Activated CD4-positive, alpha-beta memory T cell treated with anti-CD3 and anti-CD28 coated beads for 36 hours (primary cell): Measurements from ENCODE around the gene ERI2. TPM values are rescaled to one million over a fixed set of nuclear protein-coding genes. Genes with fewer than 3 reads are reported as not detected.
"Not testable (repeated sequence)": the region's sequence is repeated elsewhere in the genome, so short reads cannot be mapped to it uniquely, and the experiment has no call there.

ENCODE experiments used
- CTCF ChIA-PET: fragments of 350-600 bp; sonication (Branson Sonifier 250); formaldehyde crosslinking; loops from one replicate; lab custom pipeline; 2021; ENCODE audit warnings: antibody characterized with exemption, inconsistent platforms; lab: Charles Lee
- POLR2A ChIA-PET: fragments of 350-600 bp; sonication (Branson Sonifier 250); formaldehyde crosslinking; loops from one replicate; lab custom pipeline; 2021; ENCODE audit warnings: antibody characterized with exemption; lab: Charles Lee
- DNase-seq: peaks from one replicate; pipeline ENCODE4 v3.0.0-alpha.2; 2020
- H3K27ac Mint-ChIP-seq: one replicate; pipeline ENCODE4 v1.8.0; 2021; ENCODE audit warnings: mixed read lengths
- H3K27me3 Mint-ChIP-seq: one replicate; pipeline ENCODE4 v1.8.0; 2021; ENCODE audit warnings: mixed read lengths
- H3K36me3 Mint-ChIP-seq: one replicate; pipeline ENCODE4 v1.8.0; 2021; ENCODE audit warnings: mixed read lengths
- H3K4me1 Mint-ChIP-seq: one replicate; pipeline ENCODE4 v1.8.0; 2021; ENCODE audit warnings: low read depth, mixed read lengths
- H3K4me3 Mint-ChIP-seq: one replicate; pipeline ENCODE4 v1.8.0; 2021; ENCODE audit warnings: mild to moderate bottlenecking, mixed read lengths
- H3K9me3 Mint-ChIP-seq: one replicate; pipeline ENCODE4 v1.8.0; 2021; ENCODE audit warnings: mixed read lengths
- intact Hi-C: fragments of 100-400 bp; cut with micrococcal nuclease; formaldehyde crosslinking; loops from one replicate; pipeline ENCODE4 v1.15.1; 2023
- total RNA-seq, 2 experiments: library from RNA; stranded (reverse); gene quantifications; one replicate each; pipeline ENCODE4 v1.2.3, GENCODE V29; 2021

The ERI2 gene
- total RNA-seq, 2 experiments from 2014 or later: 19.8 to 25.0 TPM

DNA sequence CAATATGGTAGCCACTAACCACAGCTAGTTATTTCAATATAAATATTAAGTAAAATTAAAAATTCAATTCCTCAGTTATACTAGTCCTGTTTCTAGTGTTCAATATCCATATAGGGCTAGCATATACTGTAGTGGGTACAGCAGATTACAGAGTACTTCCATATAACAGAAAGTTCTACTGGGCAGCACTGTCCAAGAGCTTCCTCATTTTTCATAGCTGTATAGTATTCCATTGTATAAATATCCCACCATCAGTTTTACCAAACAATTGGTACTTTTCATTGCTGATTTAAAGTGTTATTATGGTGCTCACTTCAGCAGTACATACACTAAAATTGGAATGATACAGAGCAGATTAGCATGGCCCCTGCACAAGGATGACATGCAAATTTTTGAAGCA, 22.1 kb downstream of the ERI2 start:
- no peaks in the 10 kb centered on the region for H3K9me3 Mint-ChIP-seq
- H3K4me3 Mint-ChIP-seq: no peak overlapping the region
- H3K36me3 Mint-ChIP-seq: peaks cover 7% of the 10 kb centered on the region
- CTCF ChIA-PET: interaction anchor here (1.3 kb wide), 1 partner anchor 9 kb away, joined by 3 read pairs; no protein-coding TSS in a partner anchor
- POLR2A ChIA-PET: no interaction called here
- no peak for DNase-seq
- H3K27me3 Mint-ChIP-seq: no peaks in the 10 kb centered on the region
- intact Hi-C loops: no loop called here
- H3K4me1 Mint-ChIP-seq: no peaks in the 10 kb centered on the region
- no peak overlapping the region for H3K27ac Mint-ChIP-seq

DNA sequence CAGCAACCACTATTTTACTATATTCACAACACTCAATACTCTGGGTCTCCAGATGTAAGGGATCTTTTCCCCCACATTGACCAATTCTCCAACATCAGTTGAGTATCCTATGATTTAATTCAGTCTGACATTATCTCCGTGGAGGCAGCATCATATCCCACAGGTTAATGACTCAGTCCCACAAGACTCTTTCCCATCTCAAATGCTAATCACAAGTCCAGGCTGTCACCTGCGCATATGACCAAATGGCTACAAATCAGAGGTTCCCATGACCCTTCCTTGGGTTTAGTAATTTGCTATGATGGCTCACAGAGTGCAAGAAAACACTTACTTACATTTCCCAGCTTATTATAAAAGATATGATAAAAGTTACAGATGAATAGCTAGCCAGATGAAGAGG, 23.8 kb downstream of the ERI2 start:
- no peaks in the 10 kb centered on the region for H3K9me3 Mint-ChIP-seq
- peaks cover 9% of the 10 kb centered on the region for H3K36me3 Mint-ChIP-seq
- H3K4me3 Mint-ChIP-seq: no peak overlapping the region
- ChIA-PET CTCF (no interaction called here), POLR2A (no interaction called here)
- no peak for DNase-seq
- no peak overlapping the region for H3K27ac Mint-ChIP-seq
- intact Hi-C loops: no loop called here
- H3K4me1 Mint-ChIP-seq: no peaks in the 10 kb centered on the region
- H3K27me3 Mint-ChIP-seq: no peaks in the 10 kb centered on the region

DNA sequence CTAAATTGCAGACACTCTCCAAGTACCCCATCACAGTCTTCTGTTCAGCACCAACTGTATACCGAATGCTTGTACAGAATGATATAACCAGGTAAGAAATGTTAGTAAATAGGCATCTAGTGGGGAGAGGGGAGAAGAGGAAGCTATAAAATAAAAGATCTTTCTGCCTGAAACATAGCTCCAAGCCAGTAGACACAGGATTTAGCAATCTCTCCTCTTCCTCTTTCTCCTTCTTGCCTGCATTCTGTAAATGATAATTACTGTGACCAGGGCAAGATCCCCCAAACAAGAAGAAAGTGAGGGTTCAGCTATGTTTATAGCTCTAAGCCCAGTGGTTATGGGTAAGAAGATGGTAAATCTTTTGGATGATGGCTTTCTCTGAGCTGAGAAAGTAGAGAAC, 24.6 kb downstream of the ERI2 start:
- POLR2A ChIA-PET: no interaction called here

DNA sequence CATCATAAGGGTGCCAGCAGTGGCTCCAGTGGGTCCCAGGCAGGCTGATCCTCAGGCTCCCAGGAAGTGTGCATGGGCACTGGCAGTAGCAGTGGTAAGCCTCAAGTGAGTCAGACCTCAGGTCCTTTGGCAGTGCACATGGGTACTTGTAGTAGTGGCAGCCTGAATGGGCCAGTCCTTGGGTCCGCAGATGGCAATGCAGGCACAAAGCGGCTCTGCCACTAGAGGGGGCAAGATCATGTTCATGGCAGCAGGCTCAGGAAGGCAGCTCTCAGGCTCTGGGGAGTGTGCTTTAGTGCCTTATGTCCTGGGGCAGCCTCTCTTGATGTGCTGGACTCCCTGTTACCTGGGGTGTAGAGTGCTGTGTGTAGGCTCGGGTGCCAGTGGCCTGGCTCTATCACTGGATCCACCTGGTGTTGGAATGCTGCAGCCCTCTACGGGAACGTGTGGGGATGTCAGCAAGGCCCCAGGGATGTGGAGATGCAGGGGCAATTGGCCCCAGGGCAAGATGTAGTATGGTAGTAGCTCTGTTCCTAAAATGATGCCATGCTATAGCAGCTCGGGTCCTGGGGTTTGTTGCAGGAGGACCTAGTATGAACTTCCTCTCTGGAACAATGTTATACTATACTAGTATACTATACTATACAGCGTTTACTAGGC, 31.4 kb downstream of the ERI2 start:
- DNase-seq: peak; percentile 77
- H3K4me1 Mint-ChIP-seq: no peaks in the 10 kb centered on the region
- ChIA-PET POLR2A (no interaction called here), CTCF (interaction anchor here (0.7 to 2.4 kb wide), 11 partner anchors 9 to 310 kb away, joined by 3 to 11 read pairs (median 4); partner anchors contain the start of genes ERI2 and REXO5)
- no peaks in the 10 kb centered on the region for H3K9me3 Mint-ChIP-seq
- intact Hi-C loops: loop anchor here (1.0 to 10.0 kb wide), 2 partner anchors 170 to 308 kb away; no protein-coding TSS in a partner anchor
- no peak overlapping the region for H3K27ac Mint-ChIP-seq
- H3K27me3 Mint-ChIP-seq: no peaks in the 10 kb centered on the region
- H3K36me3 Mint-ChIP-seq: peaks cover 8% of the 10 kb centered on the region
- H3K4me3 Mint-ChIP-seq: no peak overlapping the region

More for the DNA sequence above, 24.6 kb downstream of the ERI2 start:
- H3K4me3 Mint-ChIP-seq: no peak overlapping the region
- intact Hi-C loops: no loop called here
- H3K36me3 Mint-ChIP-seq: peaks cover 10% of the 10 kb centered on the region
- CTCF ChIA-PET: no interaction called here
- DNase-seq: no peak
- H3K27ac Mint-ChIP-seq: no peak overlapping the region
- no peaks in the 10 kb centered on the region for H3K9me3 Mint-ChIP-seq
- no peaks in the 10 kb centered on the region for H3K27me3 Mint-ChIP-seq
- H3K4me1 Mint-ChIP-seq: no peaks in the 10 kb centered on the region

DNA sequence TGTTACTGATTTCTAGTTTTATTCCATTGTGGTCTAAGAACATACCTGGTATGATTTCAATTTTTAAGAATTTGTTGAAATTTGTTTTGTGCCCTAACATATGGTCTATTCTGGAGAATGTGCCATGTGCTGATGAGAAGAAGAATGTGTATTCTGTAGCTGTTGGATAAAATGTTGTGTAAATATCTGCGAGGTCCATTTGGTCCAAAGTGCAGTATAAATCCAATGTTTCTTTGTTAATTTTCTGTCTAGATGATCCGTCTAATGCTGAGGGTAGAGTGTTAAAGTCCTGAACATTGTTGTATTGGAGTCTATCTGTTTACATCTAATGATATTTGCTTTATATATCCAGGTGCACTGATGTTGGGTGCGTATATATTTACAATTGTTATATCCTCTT, 32.6 kb downstream of the ERI2 start:
- H3K27me3 Mint-ChIP-seq: no peaks in the 10 kb centered on the region
- no peaks in the 10 kb centered on the region for H3K9me3 Mint-ChIP-seq
- H3K36me3 Mint-ChIP-seq: peaks cover 5% of the 10 kb centered on the region
- POLR2A ChIA-PET: no interaction called here
- no peak overlapping the region for H3K27ac Mint-ChIP-seq
- H3K4me3 Mint-ChIP-seq: no peak overlapping the region
- no peaks in the 10 kb centered on the region for H3K4me1 Mint-ChIP-seq
- CTCF ChIA-PET: interaction anchor here (0.8 to 2.4 kb wide), 5 partner anchors 9 to 307 kb away, joined by 3 to 11 read pairs (median 5); partner anchors contain the start of genes ERI2 and REXO5
- DNase-seq: no peak
- intact Hi-C loops: loop anchor here (1.0 to 10.0 kb wide), 2 partner anchors 171 to 310 kb away; no protein-coding TSS in a partner anchor

DNA sequence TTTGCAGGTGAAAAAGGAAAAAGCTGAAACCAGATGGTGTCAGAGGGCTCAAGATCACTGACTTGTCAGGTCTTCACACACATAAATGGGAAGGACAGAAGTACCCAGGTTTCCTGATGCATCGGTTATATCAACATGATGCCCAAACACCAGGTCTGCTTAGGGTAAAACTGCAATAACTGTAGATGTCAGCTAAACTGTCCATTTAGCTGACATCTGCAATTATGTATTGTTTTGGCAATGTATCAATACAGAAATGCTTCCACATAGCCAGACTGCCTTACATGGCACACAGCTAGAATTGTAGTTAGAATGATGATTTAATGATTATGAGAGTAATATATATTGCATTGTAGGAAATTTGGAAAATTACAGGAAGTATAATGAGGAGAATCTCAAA, 37.5 kb downstream of the ERI2 start:
- no peak overlapping the region for H3K4me3 Mint-ChIP-seq
- peaks cover 2% of the 10 kb centered on the region for H3K36me3 Mint-ChIP-seq
- H3K9me3 Mint-ChIP-seq: no peaks in the 10 kb centered on the region
- DNase-seq: no peak
- ChIA-PET CTCF (no interaction called here), POLR2A (no interaction called here)
- intact Hi-C loops: no loop called here
- H3K4me1 Mint-ChIP-seq: peaks cover 8% of the 10 kb centered on the region
- H3K27ac Mint-ChIP-seq: no peak overlapping the region
- H3K27me3 Mint-ChIP-seq: no peaks in the 10 kb centered on the region

DNA sequence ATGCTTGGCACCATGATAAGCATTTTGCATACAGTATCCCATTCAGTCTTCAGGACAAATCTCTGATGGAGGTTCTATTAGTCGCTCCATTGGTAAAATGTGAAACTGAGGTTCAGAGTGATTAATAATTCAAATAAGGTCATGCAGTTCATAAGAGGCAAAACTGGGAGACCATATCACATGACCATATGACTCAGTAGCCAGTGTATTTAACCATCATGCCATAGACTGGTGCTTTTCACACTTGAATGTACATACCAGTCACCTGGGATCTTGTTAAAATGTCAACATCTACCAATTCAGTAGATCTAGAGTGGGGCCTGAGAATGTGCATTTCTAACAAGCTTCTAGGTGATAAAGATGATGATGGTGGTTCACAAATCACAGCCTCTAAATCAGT, 38.2 kb downstream of the ERI2 start:
- ChIA-PET POLR2A (no interaction called here), CTCF (no interaction called here)
- Mint-ChIP-seq H3K4me1 (peaks cover 12% of the 10 kb centered on the region), H3K4me3 (no peak overlapping the region), H3K9me3 (no peaks in the 10 kb centered on the region), H3K27ac (no peak overlapping the region), H3K27me3 (no peaks in the 10 kb centered on the region), H3K36me3 (peaks cover 2% of the 10 kb centered on the region)
- no peak for DNase-seq
- intact Hi-C loops: no loop called here

DNA sequence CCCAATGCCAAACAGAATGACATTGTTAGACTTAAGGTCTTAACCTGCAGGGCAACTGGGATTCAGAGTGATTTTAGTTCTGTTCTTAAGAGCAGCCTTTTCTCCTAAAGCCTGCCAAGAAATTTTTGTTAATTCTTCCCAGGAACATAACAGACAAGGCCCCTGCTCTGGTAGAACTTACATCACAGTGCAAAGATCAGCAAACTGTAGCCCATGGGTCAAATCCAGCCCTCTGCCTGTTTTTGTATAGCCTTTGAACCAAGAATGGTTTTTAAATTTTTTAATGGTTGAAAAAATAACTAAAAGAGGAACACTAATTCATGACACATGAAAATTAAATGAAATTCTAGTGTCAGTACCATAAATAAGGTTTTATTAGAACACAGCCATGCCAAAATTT, 38.7 kb downstream of the ERI2 start:
- intact Hi-C loops: no loop called here
- peaks cover 16% of the 10 kb centered on the region for H3K4me1 Mint-ChIP-seq
- DNase-seq: no peak
- H3K9me3 Mint-ChIP-seq: no peaks in the 10 kb centered on the region
- H3K4me3 Mint-ChIP-seq: no peak overlapping the region
- no peak overlapping the region for H3K27ac Mint-ChIP-seq
- ChIA-PET POLR2A (no interaction called here), CTCF (no interaction called here)
- peaks cover 2% of the 10 kb centered on the region for H3K36me3 Mint-ChIP-seq
- H3K27me3 Mint-ChIP-seq: no peaks in the 10 kb centered on the region

DNA sequence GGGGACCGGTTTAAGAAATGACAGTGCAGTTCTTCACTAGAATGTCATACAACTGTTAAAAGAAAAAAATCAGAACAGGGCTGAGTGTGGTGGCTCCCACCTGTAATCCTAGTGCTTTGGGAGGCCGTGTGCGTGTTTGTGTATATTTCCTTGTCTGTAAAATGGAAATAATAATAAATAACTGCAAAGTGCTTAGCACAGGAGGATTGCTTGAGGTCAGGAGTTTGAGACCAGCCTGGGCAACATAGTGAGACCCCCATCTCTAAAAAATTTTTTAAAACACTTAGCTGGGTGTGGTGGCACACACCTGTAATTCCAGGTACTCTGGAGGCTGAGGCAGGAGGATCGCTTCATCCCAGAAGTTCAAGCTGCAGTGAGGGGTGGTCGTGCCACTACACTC, 40.0 kb downstream of the ERI2 start:
- no peaks in the 10 kb centered on the region for H3K27me3 Mint-ChIP-seq
- DNase-seq: no peak
- CTCF ChIA-PET: interaction anchor here (1.5 kb wide), 1 partner anchor 26 kb away, joined by 3 read pairs; no protein-coding TSS in a partner anchor
- peaks cover 20% of the 10 kb centered on the region for H3K4me1 Mint-ChIP-seq
- H3K36me3 Mint-ChIP-seq: peaks cover 4% of the 10 kb centered on the region
- intact Hi-C loops: no loop called here
- H3K9me3 Mint-ChIP-seq: no peaks in the 10 kb centered on the region
- H3K27ac Mint-ChIP-seq: no peak overlapping the region
- H3K4me3 Mint-ChIP-seq: no peak overlapping the region
- POLR2A ChIA-PET: no interaction called here

DNA sequence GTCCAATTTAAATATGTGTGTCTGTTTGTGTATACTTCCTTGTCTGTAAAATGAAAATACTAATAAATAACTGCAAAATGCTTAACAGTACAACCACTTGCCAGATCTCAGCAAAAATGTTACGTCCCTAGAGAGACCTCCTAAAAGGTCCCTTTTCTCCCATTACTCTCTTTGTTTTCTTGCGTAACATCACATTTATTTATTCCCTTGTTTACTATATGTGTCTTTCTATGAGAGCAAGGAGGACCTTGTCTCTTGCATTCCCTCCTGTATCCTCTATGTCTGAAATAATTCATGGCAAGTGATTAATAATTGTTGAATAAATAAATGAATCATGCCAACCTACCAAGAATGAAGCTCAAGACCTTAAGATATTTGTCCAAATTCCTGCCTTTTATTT, 40.5 kb downstream of the ERI2 start:
- peaks cover 20% of the 10 kb centered on the region for H3K4me1 Mint-ChIP-seq
- H3K27ac Mint-ChIP-seq: no peak overlapping the region
- H3K36me3 Mint-ChIP-seq: peaks cover 4% of the 10 kb centered on the region
- H3K27me3 Mint-ChIP-seq: no peaks in the 10 kb centered on the region
- ChIA-PET CTCF (interaction anchor here (1.5 kb wide), 2 partner anchors 9 to 26 kb away, joined by 3 to 11 read pairs; no protein-coding TSS in a partner anchor), POLR2A (no interaction called here)
- H3K9me3 Mint-ChIP-seq: peaks cover under 1% of the 10 kb centered on the region
- no peak overlapping the region for H3K4me3 Mint-ChIP-seq
- no peak for DNase-seq
- intact Hi-C loops: no loop called here

DNA sequence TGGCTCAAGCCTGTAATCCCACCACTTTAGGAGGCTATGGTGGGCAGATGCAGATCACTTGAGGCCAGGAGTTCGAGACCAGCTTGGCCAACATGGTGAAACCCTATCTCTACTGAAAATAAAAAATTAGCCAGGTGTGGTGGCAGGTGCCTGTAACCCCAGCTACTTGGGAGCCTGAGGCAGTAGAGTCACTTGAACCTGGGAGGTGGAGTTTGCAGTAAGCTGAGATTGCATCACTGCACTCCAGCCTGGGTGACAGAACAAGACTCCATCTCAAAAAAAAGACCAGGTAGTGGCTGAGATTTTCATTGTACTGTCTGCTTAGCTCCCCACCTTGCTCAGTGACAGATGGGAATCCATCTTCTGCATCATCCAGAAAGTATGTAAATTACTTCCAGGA, 41.8 kb downstream of the ERI2 start:
- H3K27me3 Mint-ChIP-seq, H3K27ac Mint-ChIP-seq, DNase-seq, H3K9me3 Mint-ChIP-seq, H3K36me3 Mint-ChIP-seq, H3K4me3 Mint-ChIP-seq, POLR2A ChIA-PET, intact Hi-C loops: not testable (repeated sequence)
- H3K4me1 Mint-ChIP-seq: peaks cover 20% of the 10 kb centered on the region
- CTCF ChIA-PET: interaction anchor here (1.1 to 1.9 kb wide), 3 partner anchors 10 to 24 kb away, joined by 3 to 11 read pairs (median 5); no protein-coding TSS in a partner anchor

DNA sequence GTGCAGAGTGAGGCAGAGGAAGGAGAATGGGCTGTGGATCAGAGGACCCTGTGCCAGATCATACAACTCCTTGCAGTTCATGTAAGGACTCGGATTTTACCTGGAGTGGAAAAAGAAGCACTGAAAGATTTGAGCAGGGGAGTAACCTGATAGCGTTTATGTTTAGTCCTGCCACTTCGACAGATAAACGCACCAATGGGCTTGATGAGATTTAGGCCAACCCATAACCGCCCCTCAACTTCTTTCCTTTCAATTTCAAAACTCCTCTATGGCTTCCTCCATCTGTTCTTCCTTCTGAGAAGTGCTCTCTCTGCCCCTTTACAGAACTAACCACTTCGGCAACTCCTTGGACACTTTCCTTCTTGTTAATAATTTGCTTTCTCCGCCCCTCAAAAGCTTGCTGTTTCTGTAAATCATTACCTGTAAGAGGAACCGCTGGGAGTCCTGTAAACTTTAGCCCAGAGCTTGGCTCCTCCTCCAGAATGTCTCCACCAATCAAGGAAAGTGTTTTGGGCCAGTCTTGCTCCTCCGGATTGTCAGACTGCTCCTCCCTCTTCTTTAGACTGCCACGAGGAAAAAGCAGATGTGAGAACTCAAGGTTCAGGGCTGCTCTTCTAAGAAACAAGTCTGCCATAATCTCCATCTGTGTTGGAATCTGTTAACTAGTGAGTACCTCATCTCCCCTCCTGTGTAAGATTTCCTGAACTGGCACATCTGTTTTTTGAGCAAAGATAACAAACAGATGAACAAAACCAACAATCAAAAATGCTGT, 42.6 kb downstream of the ERI2 start, which contains the start of gene ACSM3:
ACSM3 (plus strand) TSS at position 554 of the 772 bp plus-strand sequence. CDS start 6,021 bp downstream, outside the sequence.
- peak; percentile 76 for DNase-seq
- intact Hi-C loops: loop anchor here (1.0 kb wide), 2 partner anchors 22 to 43 kb away; partner anchors contain the start of genes ERI2, REXO5 and THUMPD1
- ChIA-PET POLR2A (interaction anchor here (1.0 kb wide), 1 partner anchor 43 kb away, joined by 3 read pairs; the partner anchor contains the start of genes ERI2 and REXO5), CTCF (interaction anchor here (0.6 to 1.9 kb wide), 4 partner anchors 13 to 1654 kb away, joined by 3 to 5 read pairs (median 3); no protein-coding TSS in a partner anchor)
- H3K27me3 Mint-ChIP-seq: no peaks in the 10 kb centered on the region
- peak within 1 kb of the TSS; percentile 79 for H3K4me3 Mint-ChIP-seq
- H3K4me1 Mint-ChIP-seq: peaks cover 20% of the 10 kb centered on the region
- H3K36me3 Mint-ChIP-seq: peaks cover 2% of the 10 kb centered on the region
- peaks cover 2% of the 10 kb centered on the region for H3K9me3 Mint-ChIP-seq
- peak within 1 kb of the TSS; percentile 87 for H3K27ac Mint-ChIP-seq
